ENCODE measurements around the gene P3H4.

The P3H4 gene

GRCh38 chr17:41769346-41769862 is 42.3 kb downstream of the P3H4 start:
- no peak for DNase-seq

- DNase-seq: no peak
These were observed 43.0 kb downstream of the P3H4 start for GRCh38 chr17:41768682-41769288.

GRCh38 chr17:41767324-41768042 is 44.3 kb downstream of the P3H4 start:
- DNase-seq: no peak

GRCh38 chr17:41766135-41766534 is 45.6 kb downstream of the P3H4 start:
- DNase-seq: no peak

GRCh38 chr17:41763327-41763726 is 48.4 kb downstream of the P3H4 start:
- DNase-seq: no peak

- no peak for DNase-seq
These were observed 48.9 kb downstream of the P3H4 start for GRCh38 chr17:41762841-41763240.

- DNase-seq: no peak
These were observed 49.4 kb downstream of the P3H4 start for GRCh38 chr17:41762391-41762790.

GRCh38 chr17:41760878-41761277 is 50.9 kb downstream of the P3H4 start:
- no peak for DNase-seq

- no peak for DNase-seq
These were observed 53.1 kb downstream of the P3H4 start for GRCh38 chr17:41758601-41759000.

- DNase-seq: no peak
These were observed 57.7 kb downstream of the P3H4 start for GRCh38 chr17:41754066-41754465.
